HepG2 (cell line): Measurements from ENCODE around the gene MAFF. TPM values are rescaled to one million over a fixed set of nuclear protein-coding genes. Genes with fewer than 3 reads are reported as not detected.

Source experiments
- BCL6 ChIP-seq: IDR thresholded peaks from 2 replicates; pipeline ENCODE4 v1.6.1; 2016; ENCODE audit warnings: missing genetic modification reagents, missing compliant biosample characterization
- CAMTA2 ChIP-seq: sonication (generic); formaldehyde crosslinking; IDR thresholded peaks from 2 replicates; pipeline ENCODE4 v1.4.0; 2020; ENCODE audit warnings: mild to moderate bottlenecking, missing genetic modification reagents, borderline replicate concordance
- CBX1 ChIP-seq: IDR thresholded peaks from one replicate; pipeline ENCODE4 v1.6.1; 2016; ENCODE audit warnings: antibody characterized with exemption, low read depth
- EP300 ChIP-seq, 3 experiments: sonication (generic) in 1 of 3; formaldehyde crosslinking in 1 of 3; IDR thresholded peaks; 2 replicates each; pipeline versions ENCODE4 v1.5.1 to v1.6.1; 2011 to 2020; ENCODE audit warnings: low read depth in 2 of 3, low read length in 2 of 3, borderline replicate concordance in 1 of 3, improper control_type of control experiment in 1 of 3, mild to moderate bottlenecking in 1 of 3, missing genetic modification reagents in 1 of 3, moderate library complexity in 1 of 3
- HIVEP1 ChIP-seq: sonication (generic); formaldehyde crosslinking; IDR thresholded peaks from 2 replicates; pipeline ENCODE4 v1.4.0; 2020; ENCODE audit warnings: mild to moderate bottlenecking, missing genetic modification reagents
- HNF4G ChIP-seq, 2 experiments: sonication (generic) in 1 of 2; formaldehyde crosslinking in 1 of 2; IDR thresholded peaks; 2 replicates each; pipeline versions ENCODE4 v1.4.0 to v1.6.1; 2011 to 2020; ENCODE audit warnings: borderline replicate concordance in 2 of 2, low read depth in 2 of 2, mild to moderate bottlenecking in 2 of 2, low read length in 1 of 2, missing genetic modification reagents in 1 of 2, moderate library complexity in 1 of 2
- HNRNPK ChIP-seq: fragments of 200-400 bp; formaldehyde crosslinking; IDR thresholded peaks from 2 replicates; pipeline ENCODE4 v1.6.1; 2018; ENCODE audit warnings: low read length, low read depth, moderate library complexity, mild to moderate bottlenecking; ENCODE audit not compliant: poor library complexity, severe bottlenecking
- HNRNPUL1 ChIP-seq: fragments of 200-400 bp; formaldehyde crosslinking; IDR thresholded peaks from 2 replicates; pipeline ENCODE4 v1.6.1; 2017; ENCODE audit warnings: low read depth, mild to moderate bottlenecking, low read length, moderate library complexity
- HOXA3 ChIP-seq: sonication (generic); formaldehyde crosslinking; IDR thresholded peaks from 2 replicates; pipeline ENCODE4 v1.5.0; 2020; ENCODE audit warnings: missing genetic modification reagents
- MEF2D ChIP-seq: sonication (generic); formaldehyde crosslinking; IDR thresholded peaks from 2 replicates; pipeline ENCODE4 v1.5.1; 2020; ENCODE audit warnings: mild to moderate bottlenecking, missing genetic modification reagents
- NR2F1 ChIP-seq, 2 experiments: fragments of 450-650 bp in 1 of 2; formaldehyde crosslinking in 1 of 2; IDR thresholded peaks; 2 replicates each; pipeline versions ENCODE4 v1.5.0 to v1.6.1; 2016 to 2020; ENCODE audit warnings: mild to moderate bottlenecking in 1 of 2, missing compliant biosample characterization in 1 of 2, missing genetic modification reagents in 1 of 2, moderate library complexity in 1 of 2
- SMAD1 ChIP-seq: sonication (generic); formaldehyde crosslinking; IDR thresholded peaks from 2 replicates; pipeline ENCODE4 v1.4.0; 2020; ENCODE audit warnings: missing genetic modification reagents, low read depth, mild to moderate bottlenecking, borderline replicate concordance
- SNAPC2 ChIP-seq: sonication (generic); formaldehyde crosslinking; IDR thresholded peaks from 2 replicates; pipeline ENCODE4 v1.8.1; 2022; ENCODE audit warnings: mild to moderate bottlenecking, missing genetic modification reagents
- SOX6 ChIP-seq, 2 experiments: fragments of 450-650 bp in 1 of 2; sonication (generic) in 1 of 2; formaldehyde crosslinking in 1 of 2; IDR thresholded peaks; 2 replicates each; pipeline versions ENCODE4 v1.4.0 to v1.6.1; 2017 to 2020; ENCODE audit warnings: antibody characterized with exemption in 1 of 2, mild to moderate bottlenecking in 1 of 2, missing genetic modification reagents in 1 of 2
- TEAD2 ChIP-seq: sonication (generic); formaldehyde crosslinking; IDR thresholded peaks from 2 replicates; pipeline ENCODE4 v1.9.0; 2021; ENCODE audit warnings: missing genetic modification reagents
- ZNF232 ChIP-seq: sonication (generic); formaldehyde crosslinking; IDR thresholded peaks from 2 replicates; pipeline ENCODE4 v1.4.0; 2020; ENCODE audit warnings: missing genetic modification reagents, borderline replicate concordance
- ZNF280B ChIP-seq: sonication (generic); formaldehyde crosslinking; IDR thresholded peaks from 2 replicates; pipeline ENCODE4 v1.5.0; 2020; ENCODE audit warnings: missing genetic modification reagents, mild to moderate bottlenecking, borderline replicate concordance
- ZSCAN21 ChIP-seq: sonication (generic); formaldehyde crosslinking; IDR thresholded peaks from 2 replicates; pipeline ENCODE4 v1.8.0; 2022; ENCODE audit warnings: mild to moderate bottlenecking, missing genetic modification reagents, moderate library complexity, borderline replicate concordance
- polyA plus RNA-seq, 8 experiments: library from polyadenylated mRNA; depleted of rRNA in 3 of 8; stranded (reverse) in 7 of 8; unstranded in 1 of 8; fragments of >200 nt; fragmentation: Illumina TruSeq in 4 of 8; extraction: Trizol in 4 of 8; gene quantifications; 2 replicates each; pipeline versions ENCODE4 v1.2.1 to v1.2.3, GENCODE V29; 2011 to 2016; ENCODE audit warnings: low read depth in 4 of 8, missing spikeins in 1 of 8, mixed read lengths in 1 of 8; ENCODE audit not compliant: insufficient read depth in 1 of 8
- total RNA-seq, 5 experiments: library from RNA; depleted of rRNA; stranded (reverse); fragments of >200 nt; fragmentation: Illumina TruSeq; extraction: Trizol; gene quantifications; 2 replicates each; pipeline ENCODE4 v1.2.3, GENCODE V29; 2016; ENCODE audit warnings: low read depth in 1 of 5
- TF ChIP-seq, protein P1 (sequence below), 2 experiments: sonication (generic) in 1 of 2; formaldehyde crosslinking in 1 of 2; IDR thresholded peaks; 2 replicates each; pipeline versions ENCODE4 v1.5.1 to v1.6.1; 2011 to 2020; ENCODE audit warnings: borderline replicate concordance in 1 of 2, low read depth in 1 of 2, low read length in 1 of 2, mild to moderate bottlenecking in 1 of 2, missing genetic modification reagents in 1 of 2, moderate library complexity in 1 of 2
- TF ChIP-seq, protein P2 (sequence below): sonication (generic); formaldehyde crosslinking; IDR thresholded peaks from 2 replicates; pipeline ENCODE4 v1.5.1; 2020; ENCODE audit warnings: mild to moderate bottlenecking, missing genetic modification reagents, moderate library complexity
- TF ChIP-seq, protein P3 (sequence below): sonication (generic); formaldehyde crosslinking; IDR thresholded peaks from 2 replicates; pipeline ENCODE4 v1.4.0; 2020; ENCODE audit warnings: missing genetic modification reagents, borderline replicate concordance

Gene MAFF
- total and polyA plus RNA-seq, 2 of the 13 experiments (the other 11 are each of a cell fraction or from before 2014, with no cell fraction given): 5.4 to 14.3 TPM

DNA sequence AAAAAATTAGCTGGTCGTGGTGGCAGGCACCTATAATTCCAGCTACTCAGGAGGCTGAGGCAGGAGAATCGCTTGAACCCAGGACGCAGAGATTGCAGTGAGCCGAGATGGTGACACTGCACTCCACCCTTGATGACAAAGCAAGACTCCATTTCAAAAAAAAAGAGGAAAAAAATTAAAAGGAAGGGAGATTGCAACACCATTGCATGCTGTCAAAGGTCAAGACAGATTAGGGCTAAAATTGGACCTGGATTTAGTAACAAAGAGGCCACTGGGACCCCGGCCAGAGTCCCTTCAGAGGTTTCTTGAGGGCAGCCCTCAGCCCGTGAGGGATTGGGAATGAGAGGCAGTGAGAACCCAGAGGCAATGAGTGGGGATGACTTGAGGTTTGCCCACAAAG lies 8.2 kb upstream of the MAFF start (continued):
- TF ChIP-seq EP300 (IDR thresholded peaks at IDR 0.05; ENCODE audit: low read depth in 2 of 2, low read length in 2 of 2) (peak in 1 of 2 experiments; percentile 75; a peak in 2 of 4 replicates), EP300 (CRISPR knock-in tag; IDR thresholded peaks at IDR 0.05; ENCODE audit: borderline replicate concordance) (no peak), CAMTA2 (CRISPR knock-in tag) (no peak), ZSCAN21 (CRISPR knock-in tag) (no peak), CBX1 (no peak), TEAD2 (CRISPR knock-in tag) (no peak), HNRNPK (no peak), ZNF280B (no peak), BCL6 (CRISPR knock-in tag) (peak; percentile 20; the same call in 1 of the 2 replicates), HNRNPUL1 (no peak), HOXA3 (CRISPR knock-in tag) (peak; percentile 38; the same call in 1 of the 2 replicates), NR2F1 (CRISPR knock-in tag; IDR thresholded peaks at IDR 0.05) (peak in 1 of 2 experiments; percentile 76; a peak in 1 of 4 replicates), HIVEP1 (no peak), SOX6 (IDR thresholded peaks at IDR 0.05) (no peak), SOX6 (CRISPR knock-in tag; IDR thresholded peaks at IDR 0.05) (peak; percentile 71), SNAPC2 (CRISPR knock-in tag) (no peak), MEF2D (peak; percentile 98), ZNF232 (CRISPR knock-in tag) (no peak), HNF4G (IDR thresholded peaks at IDR 0.05; ENCODE audit: borderline replicate concordance, low read depth, low read length) (peak; percentile 91), HNF4G (CRISPR knock-in tag; IDR thresholded peaks at IDR 0.05; ENCODE audit: borderline replicate concordance, low read depth) (no peak), SMAD1 (CRISPR knock-in tag) (no peak)
- TF ChIP-seq, protein P1, sequence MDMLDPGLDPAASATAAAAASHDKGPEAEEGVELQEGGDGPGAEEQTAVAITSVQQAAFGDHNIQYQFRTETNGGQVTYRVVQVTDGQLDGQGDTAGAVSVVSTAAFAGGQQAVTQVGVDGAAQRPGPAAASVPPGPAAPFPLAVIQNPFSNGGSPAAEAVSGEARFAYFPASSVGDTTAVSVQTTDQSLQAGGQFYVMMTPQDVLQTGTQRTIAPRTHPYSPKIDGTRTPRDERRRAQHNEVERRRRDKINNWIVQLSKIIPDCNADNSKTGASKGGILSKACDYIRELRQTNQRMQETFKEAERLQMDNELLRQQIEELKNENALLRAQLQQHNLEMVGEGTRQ (IDR thresholded peaks at IDR 0.05; ENCODE audit: low read depth, low read length): no peak
- TF ChIP-seq, protein P1 (CRISPR knock-in tag; IDR thresholded peaks at IDR 0.05; ENCODE audit: borderline replicate concordance): no peak
- TF ChIP-seq, protein P2, sequence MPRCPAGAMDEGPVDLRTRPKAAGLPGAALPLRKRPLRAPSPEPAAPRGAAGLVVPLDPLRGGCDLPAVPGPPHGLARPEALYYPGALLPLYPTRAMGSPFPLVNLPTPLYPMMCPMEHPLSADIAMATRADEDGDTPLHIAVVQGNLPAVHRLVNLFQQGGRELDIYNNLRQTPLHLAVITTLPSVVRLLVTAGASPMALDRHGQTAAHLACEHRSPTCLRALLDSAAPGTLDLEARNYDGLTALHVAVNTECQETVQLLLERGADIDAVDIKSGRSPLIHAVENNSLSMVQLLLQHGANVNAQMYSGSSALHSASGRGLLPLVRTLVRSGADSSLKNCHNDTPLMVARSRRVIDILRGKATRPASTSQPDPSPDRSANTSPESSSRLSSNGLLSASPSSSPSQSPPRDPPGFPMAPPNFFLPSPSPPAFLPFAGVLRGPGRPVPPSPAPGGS (CRISPR knock-in tag): no peak
- TF ChIP-seq, protein P3, sequence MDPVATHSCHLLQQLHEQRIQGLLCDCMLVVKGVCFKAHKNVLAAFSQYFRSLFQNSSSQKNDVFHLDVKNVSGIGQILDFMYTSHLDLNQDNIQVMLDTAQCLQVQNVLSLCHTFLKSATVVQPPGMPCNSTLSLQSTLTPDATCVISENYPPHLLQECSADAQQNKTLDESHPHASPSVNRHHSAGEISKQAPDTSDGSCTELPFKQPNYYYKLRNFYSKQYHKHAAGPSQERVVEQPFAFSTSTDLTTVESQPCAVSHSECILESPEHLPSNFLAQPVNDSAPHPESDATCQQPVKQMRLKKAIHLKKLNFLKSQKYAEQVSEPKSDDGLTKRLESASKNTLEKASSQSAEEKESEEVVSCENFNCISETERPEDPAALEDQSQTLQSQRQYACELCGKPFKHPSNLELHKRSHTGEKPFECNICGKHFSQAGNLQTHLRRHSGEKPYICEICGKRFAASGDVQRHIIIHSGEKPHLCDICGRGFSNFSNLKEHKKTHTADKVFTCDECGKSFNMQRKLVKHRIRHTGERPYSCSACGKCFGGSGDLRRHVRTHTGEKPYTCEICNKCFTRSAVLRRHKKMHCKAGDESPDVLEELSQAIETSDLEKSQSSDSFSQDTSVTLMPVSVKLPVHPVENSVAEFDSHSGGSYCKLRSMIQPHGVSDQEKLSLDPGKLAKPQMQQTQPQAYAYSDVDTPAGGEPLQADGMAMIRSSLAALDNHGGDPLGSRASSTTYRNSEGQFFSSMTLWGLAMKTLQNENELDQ (CRISPR knock-in tag): no peak
